HepG2 (cell line): ENCODE data around the gene PCAT6. TPM values are rescaled to one million over a fixed set of nuclear protein-coding genes. Genes with fewer than 3 reads are reported as not detected.

ENCODE experiments used
- ATF3 ChIP-seq: sonication (generic); formaldehyde crosslinking; IDR thresholded peaks from 2 replicates; pipeline ENCODE4 v1.4.0; 2020; ENCODE audit warnings: missing genetic modification reagents
- CENPBD1 ChIP-seq: sonication (generic); formaldehyde crosslinking; IDR thresholded peaks from 2 replicates; pipeline ENCODE4 v1.8.0; 2022; ENCODE audit warnings: missing genetic modification reagents, low read depth, mild to moderate bottlenecking, borderline replicate concordance
- CENPX ChIP-seq: sonication (generic); formaldehyde crosslinking; IDR thresholded peaks from 2 replicates; pipeline ENCODE4 v1.9.0; 2021; ENCODE audit warnings: mild to moderate bottlenecking, missing genetic modification reagents, moderate library complexity
- DNMT1 ChIP-seq: sonication (generic); formaldehyde crosslinking; IDR thresholded peaks from 2 replicates; pipeline ENCODE4 v1.5.1; 2020; ENCODE audit warnings: mild to moderate bottlenecking, missing genetic modification reagents
- ELK4 ChIP-seq: sonication (generic); formaldehyde crosslinking; IDR thresholded peaks from 2 replicates; pipeline ENCODE4 v1.9.0; 2021; ENCODE audit warnings: missing genetic modification reagents, borderline replicate concordance
- GPBP1L1 ChIP-seq: sonication (generic); formaldehyde crosslinking; IDR thresholded peaks from 2 replicates; pipeline ENCODE4 v1.5.0; 2020; ENCODE audit warnings: mild to moderate bottlenecking, missing genetic modification reagents
- HNF4G ChIP-seq, 2 experiments: sonication (generic) in 1 of 2; formaldehyde crosslinking in 1 of 2; IDR thresholded peaks; 2 replicates each; pipeline versions ENCODE4 v1.4.0 to v1.6.1; 2011 to 2020; ENCODE audit warnings: borderline replicate concordance in 2 of 2, low read depth in 2 of 2, mild to moderate bottlenecking in 2 of 2, low read length in 1 of 2, missing genetic modification reagents in 1 of 2, moderate library complexity in 1 of 2
- KDM2A ChIP-seq: sonication (generic); formaldehyde crosslinking; IDR thresholded peaks from 2 replicates; pipeline ENCODE4 v1.4.0; 2020; ENCODE audit warnings: low read depth, missing genetic modification reagents, borderline replicate concordance
- SATB2 ChIP-seq: sonication (generic); formaldehyde crosslinking; IDR thresholded peaks from 2 replicates; pipeline ENCODE4 v1.5.0; 2020; ENCODE audit warnings: missing genetic modification reagents
- THYN1 ChIP-seq: sonication (generic); formaldehyde crosslinking; IDR thresholded peaks from 2 replicates; pipeline ENCODE4 v1.8.1; 2023; ENCODE audit warnings: low read depth, mild to moderate bottlenecking, moderate library complexity, missing genetic modification reagents, borderline replicate concordance
- TOE1 ChIP-seq: sonication (generic); formaldehyde crosslinking; IDR thresholded peaks from 2 replicates; pipeline ENCODE4 v1.4.0; 2020; ENCODE audit warnings: mild to moderate bottlenecking, missing genetic modification reagents
- ZBTB3 ChIP-seq: sonication (generic); formaldehyde crosslinking; IDR thresholded peaks from 2 replicates; pipeline ENCODE4 v1.4.0; 2020; ENCODE audit warnings: low read depth, mild to moderate bottlenecking, moderate library complexity, missing genetic modification reagents, borderline replicate concordance
- ZFP36L1 ChIP-seq: sonication (generic); formaldehyde crosslinking; IDR thresholded peaks from 2 replicates; pipeline ENCODE4 v1.8.0; 2022; ENCODE audit warnings: mild to moderate bottlenecking, missing genetic modification reagents, moderate library complexity
- ZMYM3 ChIP-seq: sonication (generic); formaldehyde crosslinking; IDR thresholded peaks from 2 replicates; pipeline ENCODE4 v1.5.1; 2020; ENCODE audit warnings: mild to moderate bottlenecking, missing genetic modification reagents
- ZNF260 ChIP-seq: sonication (generic); formaldehyde crosslinking; IDR thresholded peaks from 2 replicates; pipeline ENCODE4 v1.4.0; 2020; ENCODE audit warnings: missing genetic modification reagents, low read depth, mild to moderate bottlenecking, borderline replicate concordance
- ZNF570 ChIP-seq: sonication (generic); formaldehyde crosslinking; IDR thresholded peaks from 2 replicates; pipeline ENCODE4 v1.4.0; 2020; ENCODE audit warnings: mild to moderate bottlenecking, missing genetic modification reagents, borderline replicate concordance
- ZNF576 ChIP-seq: sonication (generic); formaldehyde crosslinking; IDR thresholded peaks from 2 replicates; pipeline ENCODE4 v1.4.0; 2020; ENCODE audit warnings: mild to moderate bottlenecking, missing genetic modification reagents
- ZNF607 ChIP-seq: sonication (generic); formaldehyde crosslinking; IDR thresholded peaks from 2 replicates; pipeline ENCODE4 v1.5.1; 2020; ENCODE audit warnings: missing genetic modification reagents, mild to moderate bottlenecking, borderline replicate concordance
- ZNF800 ChIP-seq: sonication (generic); formaldehyde crosslinking; IDR thresholded peaks from 2 replicates; pipeline ENCODE4 v1.4.0; 2020; ENCODE audit warnings: missing genetic modification reagents
- ZSCAN12 ChIP-seq: sonication (generic); formaldehyde crosslinking; IDR thresholded peaks from 2 replicates; pipeline ENCODE4 v1.9.0; 2021; ENCODE audit warnings: mild to moderate bottlenecking, missing genetic modification reagents
- polyA plus RNA-seq, 8 experiments: library from polyadenylated mRNA; depleted of rRNA in 3 of 8; stranded (reverse) in 7 of 8; unstranded in 1 of 8; fragments of >200 nt; fragmentation: Illumina TruSeq in 4 of 8; extraction: Trizol in 4 of 8; gene quantifications; 2 replicates each; pipeline versions ENCODE4 v1.2.1 to v1.2.3, GENCODE V29; 2011 to 2016; ENCODE audit warnings: low read depth in 4 of 8, missing spikeins in 1 of 8, mixed read lengths in 1 of 8; ENCODE audit not compliant: insufficient read depth in 1 of 8
- total RNA-seq, 5 experiments: library from RNA; depleted of rRNA; stranded (reverse); fragments of >200 nt; fragmentation: Illumina TruSeq; extraction: Trizol; gene quantifications; 2 replicates each; pipeline ENCODE4 v1.2.3, GENCODE V29; 2016; ENCODE audit warnings: low read depth in 1 of 5

PCAT6 gene
- total and polyA plus RNA-seq, 2 of the 13 experiments (the other 11 are each of a cell fraction or from before 2014, with no cell fraction given): 0.60 to 4.4 TPM

GRCh38 chr1:202807926-202808757 is 2.6 kb upstream of the PCAT6 start, which contains the start of gene KDM5B (continued):
- peak; percentile 36; the same call in 1 of the 2 replicates for TF ChIP-seq HNF4G (IDR thresholded peaks at IDR 0.05; ENCODE audit: borderline replicate concordance, low read depth, low read length)
- TF ChIP-seq HNF4G (CRISPR knock-in tag; IDR thresholded peaks at IDR 0.05; ENCODE audit: borderline replicate concordance, low read depth): peak; percentile 65; the same call in 1 of the 2 replicates
- no peak for TF ChIP-seq ZFP36L1 (CRISPR knock-in tag)
- TF ChIP-seq ZNF576 (CRISPR knock-in tag): no peak
- TF ChIP-seq ZNF260 (CRISPR knock-in tag): no peak
- TF ChIP-seq ZNF800: no peak
- no peak for TF ChIP-seq ZBTB3 (CRISPR knock-in tag)
- TF ChIP-seq GPBP1L1 (CRISPR knock-in tag): no peak
- TF ChIP-seq CENPBD1 (CRISPR knock-in tag): no peak; the same call in 1 of the 2 replicates
- no peak for TF ChIP-seq ELK4 (CRISPR knock-in tag)
- no peak for TF ChIP-seq ZSCAN12 (CRISPR knock-in tag)
- TF ChIP-seq CENPX (CRISPR knock-in tag): no peak
- no peak for TF ChIP-seq TOE1 (CRISPR knock-in tag)
- no peak for TF ChIP-seq ATF3
- 0 out of 2 replicates have a peak, but pooled peaks have one; percentile 43 for TF ChIP-seq ZNF570 (CRISPR knock-in tag)
- peak; percentile 49 for TF ChIP-seq ZMYM3 (CRISPR knock-in tag)
- TF ChIP-seq THYN1 (CRISPR knock-in tag): no peak
- no peak for TF ChIP-seq DNMT1 (CRISPR knock-in tag)
- TF ChIP-seq SATB2 (CRISPR knock-in tag): no peak
- peak; percentile 89 for TF ChIP-seq ZNF607 (CRISPR knock-in tag)
- peak; percentile 94 for TF ChIP-seq KDM2A (CRISPR knock-in tag)
